PC-3 (cell line): ENCODE results near the gene CGB8.

Source experiments
- EZH2 ChIP-seq: fragments of 300-600 bp; sonication (generic); IDR thresholded peaks from one replicate; pipeline ENCODE4 v1.6.1; 2017; ENCODE audit warnings: antibody characterized with exemption, mild to moderate bottlenecking, low read length; ENCODE audit not compliant: unreplicated experiment
- EZH2phosphoT487 ChIP-seq: fragments of 300-600 bp; sonication (generic); IDR thresholded peaks from 2 replicates; pipeline ENCODE4 v1.6.1; 2018; ENCODE audit warnings: mild to moderate bottlenecking, antibody characterized with exemption, low read length, borderline replicate concordance
- TF ChIP-seq, protein P1 (sequence below): fragments of 300-600 bp; sonication (generic); conservative IDR thresholded peaks from 2 replicates; pipeline ENCODE4 v1.5.1; 2017; ENCODE audit warnings: antibody characterized with exemption, low read depth, mild to moderate bottlenecking, low read length

DNA sequence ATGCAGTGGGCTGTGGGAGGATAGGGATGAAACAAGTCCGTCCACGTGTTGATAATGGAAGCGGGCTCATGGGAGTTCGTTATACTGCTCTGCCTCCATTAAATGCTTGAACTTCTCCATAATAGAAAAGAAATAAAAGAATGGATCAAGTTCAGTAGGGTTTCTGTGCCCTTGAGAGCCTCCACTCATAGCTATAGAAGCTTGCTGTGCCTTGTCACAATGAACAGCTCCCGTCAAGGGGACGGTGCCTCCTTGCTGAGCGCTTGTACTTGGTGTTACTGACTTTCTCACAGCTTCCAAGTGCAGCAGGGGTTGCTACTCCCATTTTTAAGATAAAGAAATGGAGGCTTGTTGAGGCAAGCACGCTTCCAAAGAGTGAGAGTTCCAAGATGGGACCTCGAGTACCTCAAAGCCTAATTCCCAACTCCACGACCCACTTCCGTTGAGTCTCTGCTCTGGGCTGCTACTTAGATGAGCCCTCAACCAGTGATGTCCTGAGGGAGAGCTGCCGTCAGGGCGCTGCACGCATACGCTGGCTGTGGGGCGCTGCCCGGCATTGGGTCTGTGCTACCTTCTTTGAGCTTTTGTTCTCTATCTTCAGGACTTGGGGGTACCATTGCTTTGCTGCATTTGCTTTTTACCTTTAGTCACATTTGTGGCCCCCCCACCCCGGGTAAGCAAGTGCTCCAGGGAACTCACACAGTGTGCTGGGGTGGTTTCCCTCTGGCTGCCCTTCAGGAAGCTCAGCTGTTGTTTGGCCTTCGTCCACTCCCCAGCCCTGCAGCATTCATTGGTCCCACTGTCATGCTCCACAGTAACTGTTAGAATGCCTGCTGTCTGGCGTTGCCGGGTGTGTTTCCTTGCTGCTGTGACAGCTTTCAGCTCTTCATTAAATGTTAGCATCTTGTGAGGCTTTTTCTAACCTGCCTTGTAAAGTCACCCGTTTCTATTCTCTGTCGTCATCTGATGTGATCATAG is 45.9 kb upstream of the CGB8 start:
- TF ChIP-seq, protein P1, sequence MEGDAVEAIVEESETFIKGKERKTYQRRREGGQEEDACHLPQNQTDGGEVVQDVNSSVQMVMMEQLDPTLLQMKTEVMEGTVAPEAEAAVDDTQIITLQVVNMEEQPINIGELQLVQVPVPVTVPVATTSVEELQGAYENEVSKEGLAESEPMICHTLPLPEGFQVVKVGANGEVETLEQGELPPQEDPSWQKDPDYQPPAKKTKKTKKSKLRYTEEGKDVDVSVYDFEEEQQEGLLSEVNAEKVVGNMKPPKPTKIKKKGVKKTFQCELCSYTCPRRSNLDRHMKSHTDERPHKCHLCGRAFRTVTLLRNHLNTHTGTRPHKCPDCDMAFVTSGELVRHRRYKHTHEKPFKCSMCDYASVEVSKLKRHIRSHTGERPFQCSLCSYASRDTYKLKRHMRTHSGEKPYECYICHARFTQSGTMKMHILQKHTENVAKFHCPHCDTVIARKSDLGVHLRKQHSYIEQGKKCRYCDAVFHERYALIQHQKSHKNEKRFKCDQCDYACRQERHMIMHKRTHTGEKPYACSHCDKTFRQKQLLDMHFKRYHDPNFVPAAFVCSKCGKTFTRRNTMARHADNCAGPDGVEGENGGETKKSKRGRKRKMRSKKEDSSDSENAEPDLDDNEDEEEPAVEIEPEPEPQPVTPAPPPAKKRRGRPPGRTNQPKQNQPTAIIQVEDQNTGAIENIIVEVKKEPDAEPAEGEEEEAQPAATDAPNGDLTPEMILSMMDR = no peak
- TF ChIP-seq EZH2 = no peak
- TF ChIP-seq EZH2phosphoT487 = no peak
